B cell (primary cell): ENCODE measurements around the gene TPSG1. TPM values are rescaled to one million over a fixed set of nuclear protein-coding genes. Genes with fewer than 3 reads are reported as not detected.

ENCODE experiments used
- ATAC-seq: fragments of 200-7000 bp; cut with Tn5 transposase; one replicate; pipeline ENCODE4 v1.10.0; 2021; ENCODE audit warnings: low read depth, mild to moderate bottlenecking, moderate number of reproducible peaks, moderate library complexity
- CTCF ChIA-PET: fragments of 350-600 bp; sonication (Branson Sonifier 250); formaldehyde crosslinking; loops from one replicate; lab custom pipeline; 2021; ENCODE audit warnings: antibody characterized with exemption, inconsistent platforms; lab: Charles Lee
- POLR2A ChIA-PET: fragments of 350-600 bp; sonication (Branson Sonifier 250); formaldehyde crosslinking; loops from one replicate; lab custom pipeline; 2021; ENCODE audit warnings: antibody characterized with exemption; lab: Charles Lee
- DNase-seq: peaks from one replicate; pipeline ENCODE4 v3.0.0; 2013
- H2AFZ ChIP-seq: 2 replicates; pipeline ENCODE4 v1.6.1; 2012; ENCODE audit warnings: mild to moderate bottlenecking, low read depth, low read length; ENCODE audit not compliant: insufficient read depth, poor library complexity, severe bottlenecking
- H3K27ac ChIP-seq, 2 donors: 1 replicate in 1 of 2; 2 replicates in 1 of 2; pipeline ENCODE4 v1.5.1; 2012 to 2013; ENCODE audit warnings: low read length in 2 of 2, mild to moderate bottlenecking in 2 of 2, moderate library complexity in 1 of 2
- H3K27me3 ChIP-seq, 4 experiments: fragments of 200-600 bp in 1 of 4; sonication (generic) in 1 of 4; replicated peaks in 1 of 4; 1 replicate in 2 of 4; 2 replicates in 2 of 4; pipeline versions ENCODE4 v1.6.1 to v1.7.0; 2013 to 2016; ENCODE audit warnings: low read length in 3 of 4, mild to moderate bottlenecking in 2 of 4, mixed read lengths in 1 of 4, moderate library complexity in 1 of 4; ENCODE audit not compliant: insufficient read depth in 4 of 4, control insufficient read depth in 3 of 4; ENCODE audit errors: control extremely low read depth in 1 of 4
- H3K36me3 ChIP-seq, 2 experiments: replicated peaks in 1 of 2; 1 replicate in 1 of 2; 2 replicates in 1 of 2; pipeline versions ENCODE4 v1.6.1 to v1.7.1; 2013; ENCODE audit warnings: low read length in 1 of 2; ENCODE audit not compliant: insufficient read depth in 2 of 2, control insufficient read depth in 1 of 2; ENCODE audit errors: control extremely low read depth in 1 of 2, extremely low read depth in 1 of 2
- H3K4me1 ChIP-seq, 2 donors: fragments of 200-600 bp in 1 of 2; sonication (generic) in 1 of 2; 1 replicate in 1 of 2; 2 replicates in 1 of 2; pipeline versions ENCODE4 v1.5.1 to v1.6.1; 2013 to 2017; ENCODE audit warnings: low read length in 2 of 2; ENCODE audit not compliant: control insufficient read depth in 2 of 2, insufficient read depth in 2 of 2
- H3K4me2 ChIP-seq: replicated peaks from 2 replicates; pipeline ENCODE3; 2012; ENCODE audit warnings: mild to moderate bottlenecking, low read depth, low read length; ENCODE audit not compliant: poor library complexity, severe bottlenecking
- H3K4me3 ChIP-seq, 5 experiments: fragments of 200-600 bp in 1 of 5; sonication (generic) in 1 of 5; 1 replicate in 3 of 5; 2 replicates in 2 of 5; pipeline versions ENCODE4 v1.5.1 to v1.7.0; 2011 to 2016; ENCODE audit warnings: low read length in 4 of 5, mild to moderate bottlenecking in 4 of 5, low read depth in 2 of 5, control low read depth in 1 of 5, moderate library complexity in 1 of 5; ENCODE audit not compliant: insufficient read depth in 1 of 5; ENCODE audit errors: control extremely low read depth in 1 of 5, extremely low read depth in 1 of 5
- H3K79me2 ChIP-seq: fragments of 200-600 bp; sonication (generic); one replicate; pipeline ENCODE4 v1.6.0; 2016; ENCODE audit warnings: low read length; ENCODE audit not compliant: control insufficient read depth, insufficient read depth
- H3K9ac ChIP-seq: fragments of 200-600 bp; sonication (generic); 2 replicates; pipeline ENCODE4 v1.6.1; 2017; ENCODE audit warnings: mild to moderate bottlenecking, low read length, moderate library complexity
- H3K9me3 ChIP-seq, 3 donors: one replicate each; pipeline versions ENCODE4 v1.6.1 to v1.7.1; 2013; ENCODE audit warnings: low read length in 2 of 3; ENCODE audit not compliant: control insufficient read depth in 2 of 3, insufficient read depth in 1 of 3; ENCODE audit errors: control extremely low read depth in 1 of 3
- H4K20me1 ChIP-seq: 2 replicates; pipeline ENCODE4 v1.6.0; 2012; ENCODE audit warnings: mild to moderate bottlenecking, low read length; ENCODE audit not compliant: insufficient read depth, control insufficient read depth, poor library complexity, severe bottlenecking
- H3K27ac Mint-ChIP-seq: one replicate; pipeline ENCODE4 v1.8.0; 2021; ENCODE audit warnings: mixed read lengths
- H3K27me3 Mint-ChIP-seq: one replicate; pipeline ENCODE4 v1.8.0; 2021; ENCODE audit warnings: mixed read lengths
- H3K4me1 Mint-ChIP-seq: one replicate; pipeline ENCODE4 v1.8.0; 2021; ENCODE audit warnings: mixed read lengths
- H3K4me3 Mint-ChIP-seq: one replicate; pipeline ENCODE4 v1.8.0; 2021; ENCODE audit warnings: mixed read lengths
- H3K9me3 Mint-ChIP-seq: one replicate; pipeline ENCODE4 v1.8.0; 2022; ENCODE audit warnings: mixed read lengths; ENCODE audit not compliant: insufficient read depth
- EZH2 ChIP-seq: IDR thresholded peaks from 2 replicates; pipeline ENCODE4 v1.6.1; 2012; ENCODE audit warnings: borderline replicate concordance, low read depth, mild to moderate bottlenecking, moderate library complexity, low read length; ENCODE audit not compliant: insufficient read depth, poor library complexity, severe bottlenecking
- WGBS: methylation state at CpG from one replicate; pipeline ENCODE4 v1.1.5; 2013; ENCODE audit warnings: missing lambda C conversion rate; ENCODE audit not compliant: insufficient coverage; 5-methylcytosine and 5-hydroxymethylcytosine counted together
- intact Hi-C: fragments of 100-400 bp; cut with micrococcal nuclease; formaldehyde crosslinking; loops from one replicate; pipeline ENCODE4 v1.10.0; 2022
- polyA plus RNA-seq: library from polyadenylated mRNA; depleted of rRNA; stranded (reverse); fragments of >200 nt; gene quantifications from 2 replicates; pipeline ENCODE4 v1.2.3, GENCODE V29; 2012
- total RNA-seq, 2 donors: library from RNA; stranded (reverse); fragments of 120-200 nt in 1 of 2; gene quantifications; 1 replicate in 1 of 2; 2 replicates in 1 of 2; pipeline versions ENCODE4 v1.2.3 to v1.2.4, GENCODE V29; 2013 to 2022
- TF ChIP-seq, protein P1 (sequence below): fragments of 200-600 bp; IDR thresholded peaks from one replicate; pipeline ENCODE4 v1.8.0; 2022; ENCODE audit warnings: antibody characterized with exemption, mild to moderate bottlenecking

The TPSG1 gene
- total and polyA plus RNA-seq, 2 donors (not counting 1 experiment from before 2014, with no cell fraction given): not detected

- POLR2A ChIA-PET: no interaction called here
- no peak overlapping the region for H3K4me3 ChIP-seq
- H4K20me1 ChIP-seq: no peaks in the 10 kb centered on the region
- no peak for TF ChIP-seq EZH2
- TF ChIP-seq, protein P1, sequence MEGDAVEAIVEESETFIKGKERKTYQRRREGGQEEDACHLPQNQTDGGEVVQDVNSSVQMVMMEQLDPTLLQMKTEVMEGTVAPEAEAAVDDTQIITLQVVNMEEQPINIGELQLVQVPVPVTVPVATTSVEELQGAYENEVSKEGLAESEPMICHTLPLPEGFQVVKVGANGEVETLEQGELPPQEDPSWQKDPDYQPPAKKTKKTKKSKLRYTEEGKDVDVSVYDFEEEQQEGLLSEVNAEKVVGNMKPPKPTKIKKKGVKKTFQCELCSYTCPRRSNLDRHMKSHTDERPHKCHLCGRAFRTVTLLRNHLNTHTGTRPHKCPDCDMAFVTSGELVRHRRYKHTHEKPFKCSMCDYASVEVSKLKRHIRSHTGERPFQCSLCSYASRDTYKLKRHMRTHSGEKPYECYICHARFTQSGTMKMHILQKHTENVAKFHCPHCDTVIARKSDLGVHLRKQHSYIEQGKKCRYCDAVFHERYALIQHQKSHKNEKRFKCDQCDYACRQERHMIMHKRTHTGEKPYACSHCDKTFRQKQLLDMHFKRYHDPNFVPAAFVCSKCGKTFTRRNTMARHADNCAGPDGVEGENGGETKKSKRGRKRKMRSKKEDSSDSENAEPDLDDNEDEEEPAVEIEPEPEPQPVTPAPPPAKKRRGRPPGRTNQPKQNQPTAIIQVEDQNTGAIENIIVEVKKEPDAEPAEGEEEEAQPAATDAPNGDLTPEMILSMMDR: no peak
- H3K9ac ChIP-seq: no peak overlapping the region
- no peaks in the 10 kb centered on the region for H3K9me3 ChIP-seq
- 79% methylated on average over 8 of the region's 8 CpGs for WGBS
- CTCF ChIA-PET: no interaction called here
- Mint-ChIP-seq H3K9me3 (no peaks in the 10 kb centered on the region), H3K4me3 (no peak overlapping the region), H3K27me3 (no peaks in the 10 kb centered on the region), H3K27ac (no peak overlapping the region), H3K4me1 (no peaks in the 10 kb centered on the region)
- no peak overlapping the region for H2AFZ ChIP-seq
- DNase-seq (no peak), ATAC-seq (no peak)
- no peaks in the 10 kb centered on the region for H3K79me2 ChIP-seq
- H3K27me3 ChIP-seq: no peaks in the 10 kb centered on the region
- intact Hi-C loops: no loop called here
- H3K36me3 ChIP-seq: no peaks in the 10 kb centered on the region
- no peak overlapping the region for H3K4me2 ChIP-seq
- no peak overlapping the region for H3K27ac ChIP-seq
- no peaks in the 10 kb centered on the region for H3K4me1 ChIP-seq
These were observed 11.8 kb downstream of the TPSG1 start for GRCh38 chr16:1213231-1213630.

- intact Hi-C loops: no loop called here
- H3K36me3 ChIP-seq: no peaks in the 10 kb centered on the region
- H3K4me1 ChIP-seq: no peaks in the 10 kb centered on the region
- POLR2A ChIA-PET: no interaction called here
- no peaks in the 10 kb centered on the region for H3K9me3 Mint-ChIP-seq
- no peaks in the 10 kb centered on the region for H3K27me3 ChIP-seq
- H3K4me1 Mint-ChIP-seq: no peaks in the 10 kb centered on the region
- H3K9me3 ChIP-seq: no peaks in the 10 kb centered on the region
- no peak overlapping the region for H3K27ac ChIP-seq
- CTCF ChIA-PET: no interaction called here
- 92% methylated on average over 40 of the region's 40 CpGs for WGBS
- no peak for TF ChIP-seq EZH2
- TF ChIP-seq, protein P1: no peak
- DNase-seq (no peak), ATAC-seq (no peak)
- no peaks in the 10 kb centered on the region for H3K79me2 ChIP-seq
- H4K20me1 ChIP-seq: no peaks in the 10 kb centered on the region
- no peak overlapping the region for H3K4me2 ChIP-seq
- H2AFZ ChIP-seq: no peak overlapping the region
- no peak overlapping the region for H3K27ac Mint-ChIP-seq
- H3K9ac ChIP-seq: no peak overlapping the region
- H3K4me3 ChIP-seq: no peak overlapping the region
- H3K4me3 Mint-ChIP-seq: no peak overlapping the region
- no peaks in the 10 kb centered on the region for H3K27me3 Mint-ChIP-seq
These were observed 12.4 kb downstream of the TPSG1 start for GRCh38 chr16:1212616-1213194.
